Lower leg skin (tissue), 4 donors: Measurements from ENCODE around the gene GFRA4. TPM values are rescaled to one million over a fixed set of nuclear protein-coding genes. Genes with fewer than 3 reads are reported as not detected.

ENCODE experiments used
- DNase-seq, 2 donors: peaks; one replicate each; pipeline ENCODE4 v3.0.0-alpha.2; 2019; ENCODE audit warnings: low spot score in 2 of 2
- H3K4me3 ChIP-seq: fragments of 200-600 bp; sonication (generic); 2 replicates; pipeline ENCODE4 v1.5.1; 2017; ENCODE audit warnings: mild to moderate bottlenecking, low read depth; ENCODE audit not compliant: poor library complexity, severe bottlenecking
- POLR2A ChIP-seq, 2 donors: fragments of 450-650 bp; IDR thresholded peaks; one replicate each; pipeline ENCODE4 v1.6.1; 2016 to 2017; ENCODE audit warnings: antibody characterized with exemption in 2 of 2, mild to moderate bottlenecking in 1 of 2, moderate library complexity in 1 of 2
- WGBS, 2 donors: methylation state at CpG; one replicate each; pipeline ENCODE4 v1.1.5; 2018; 5-methylcytosine and 5-hydroxymethylcytosine counted together
- intact Hi-C: fragments of 100-400 bp; cut with DNase I; formaldehyde crosslinking; loops from one replicate; pipeline ENCODE4 v1.15.0; 2023; ENCODE audit warnings: low total_unique reads
- total RNA-seq, 4 donors: library from RNA; depleted of rRNA; stranded (reverse); fragments of >200 nt; gene quantifications; one replicate each; pipeline ENCODE4 v1.1.0, GENCODE V29; 2016
- TF ChIP-seq, protein P1 (sequence below), 3 donors: fragments of 450-650 bp; IDR thresholded peaks; one replicate each; pipeline ENCODE4 v1.5.1; 2016; ENCODE audit warnings: antibody characterized with exemption in 3 of 3, mild to moderate bottlenecking in 3 of 3, moderate library complexity in 2 of 3

The GFRA4 gene
- total RNA-seq, 4 donors from 2014 or later: not detected

DNA sequence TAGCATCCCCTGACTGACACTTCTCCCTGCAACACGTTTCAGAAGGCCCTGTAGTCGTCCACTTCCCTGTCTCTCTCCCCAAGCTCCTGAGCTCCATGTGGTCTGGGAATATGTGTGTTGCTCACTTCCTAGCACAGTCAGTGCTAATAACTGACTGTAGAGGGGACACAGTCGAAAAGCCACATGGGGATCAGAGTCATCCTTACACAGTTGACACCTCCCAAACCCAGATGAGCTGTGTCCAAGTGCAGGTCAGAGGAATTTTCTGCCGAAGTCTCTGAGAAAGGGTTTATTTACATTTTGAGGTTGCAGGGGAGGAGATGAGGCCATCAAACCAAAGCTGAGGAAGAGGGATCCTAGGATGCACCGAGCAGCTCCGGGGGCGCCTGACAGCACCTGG is 22.1 kb upstream of the GFRA4 start:
- TF ChIP-seq, protein P1, sequence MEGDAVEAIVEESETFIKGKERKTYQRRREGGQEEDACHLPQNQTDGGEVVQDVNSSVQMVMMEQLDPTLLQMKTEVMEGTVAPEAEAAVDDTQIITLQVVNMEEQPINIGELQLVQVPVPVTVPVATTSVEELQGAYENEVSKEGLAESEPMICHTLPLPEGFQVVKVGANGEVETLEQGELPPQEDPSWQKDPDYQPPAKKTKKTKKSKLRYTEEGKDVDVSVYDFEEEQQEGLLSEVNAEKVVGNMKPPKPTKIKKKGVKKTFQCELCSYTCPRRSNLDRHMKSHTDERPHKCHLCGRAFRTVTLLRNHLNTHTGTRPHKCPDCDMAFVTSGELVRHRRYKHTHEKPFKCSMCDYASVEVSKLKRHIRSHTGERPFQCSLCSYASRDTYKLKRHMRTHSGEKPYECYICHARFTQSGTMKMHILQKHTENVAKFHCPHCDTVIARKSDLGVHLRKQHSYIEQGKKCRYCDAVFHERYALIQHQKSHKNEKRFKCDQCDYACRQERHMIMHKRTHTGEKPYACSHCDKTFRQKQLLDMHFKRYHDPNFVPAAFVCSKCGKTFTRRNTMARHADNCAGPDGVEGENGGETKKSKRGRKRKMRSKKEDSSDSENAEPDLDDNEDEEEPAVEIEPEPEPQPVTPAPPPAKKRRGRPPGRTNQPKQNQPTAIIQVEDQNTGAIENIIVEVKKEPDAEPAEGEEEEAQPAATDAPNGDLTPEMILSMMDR (IDR thresholded peaks at IDR 0.05): no peak
- TF ChIP-seq POLR2A (IDR thresholded peaks at IDR 0.05): no peak
- DNase-seq: no peak
- WGBS, 2 donors: 76 to 82% methylated on average over 7 of the region's 7 CpGs
- intact Hi-C loops: no loop called here
- H3K4me3 ChIP-seq: no peak overlapping the region

DNA sequence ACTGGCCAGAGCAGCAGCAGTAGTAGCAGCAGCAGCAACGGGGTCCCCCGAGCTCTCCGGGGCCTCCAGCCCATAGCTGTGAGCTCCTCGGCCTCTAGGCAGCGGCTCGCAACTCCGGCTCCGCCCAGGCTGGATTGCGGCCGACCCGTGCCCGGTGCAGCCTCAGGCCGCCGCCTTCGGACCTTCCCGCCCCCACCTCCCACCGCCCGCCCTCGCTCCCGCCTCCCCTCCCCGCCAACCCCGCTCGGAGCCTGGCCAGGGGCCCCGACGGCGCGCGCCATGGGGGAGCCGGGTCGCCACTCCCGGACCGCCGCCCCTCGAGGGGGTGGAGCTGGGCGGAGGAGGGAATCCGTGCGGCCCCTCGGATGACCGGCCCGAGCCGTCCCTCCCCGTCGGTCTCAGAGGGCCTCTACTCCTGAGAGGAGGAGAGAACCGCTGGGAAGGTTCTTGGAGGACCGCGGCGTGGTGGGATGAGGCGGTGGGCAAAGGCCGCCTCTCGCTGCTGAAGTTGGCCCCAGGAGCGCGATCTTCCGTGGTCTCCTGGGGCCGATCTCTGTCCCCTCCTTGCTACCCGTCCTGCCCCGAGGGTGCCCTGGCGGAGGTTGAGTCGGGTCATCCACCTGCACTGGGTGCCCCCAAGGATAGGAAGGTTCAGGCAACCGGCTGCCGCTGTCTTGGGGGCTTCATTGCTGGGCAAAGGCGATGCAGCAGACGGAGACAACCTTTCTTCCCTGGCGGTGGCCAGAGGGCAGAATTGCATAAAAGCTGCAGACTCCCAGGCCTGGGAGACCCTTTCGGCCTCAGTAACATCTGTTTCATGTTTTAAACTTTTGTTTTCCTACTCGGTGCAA is 19.0 kb upstream of the GFRA4 start, which contains the start of gene ADAM33:
ADAM33 (minus strand) TSS at position 80 of the 851 bp plus-strand sequence; CDS start at position 74, 6 bp downstream.
- DNase-seq: peak in 1 of 2 donors; percentile 91
- intact Hi-C loops: no loop called here
- 9 to 29% methylated on average over 12 to 57 of the region's 65 CpGs for whole genome bisulfite sequencing, 2 donors
- H3K4me3 ChIP-seq: peak within 1 kb of the TSS; percentile 20
- TF ChIP-seq, protein P1 (IDR thresholded peaks at IDR 0.05): no peak
- no peak for TF ChIP-seq POLR2A (IDR thresholded peaks at IDR 0.05)

DNA sequence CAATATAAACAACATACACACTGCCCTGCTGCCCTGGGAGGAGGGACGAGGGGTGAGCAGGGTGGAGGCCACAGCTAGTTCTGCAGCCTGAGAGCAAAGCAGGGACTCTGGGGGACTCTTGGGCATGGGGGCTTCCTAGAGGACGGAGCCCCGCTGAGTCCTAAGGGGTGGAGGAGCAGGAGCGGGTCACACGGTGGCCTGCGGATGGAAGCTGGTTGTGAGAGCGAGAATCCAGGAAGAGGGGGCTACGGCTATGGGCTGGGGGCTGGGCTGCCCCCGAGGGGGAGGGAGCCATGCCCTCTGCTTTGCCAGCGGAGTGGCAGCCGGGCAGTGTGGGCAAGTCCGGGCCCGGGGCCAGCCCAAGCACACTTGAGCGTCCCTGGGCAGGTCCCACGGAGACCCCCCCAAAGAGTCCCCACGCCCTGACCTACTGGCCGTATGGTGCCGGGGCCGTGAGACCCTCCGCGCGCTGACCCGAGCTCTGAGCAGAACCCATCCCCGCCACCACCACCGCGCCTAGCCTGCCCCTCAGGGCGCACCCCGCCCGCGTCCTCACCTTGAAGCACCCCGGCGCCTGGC is 18.2 kb upstream of the GFRA4 start:
- 14 to 28% methylated on average over 12 to 30 of the region's 32 CpGs for WGBS, 2 donors
- TF ChIP-seq POLR2A (IDR thresholded peaks at IDR 0.05): no peak
- TF ChIP-seq, protein P1 (IDR thresholded peaks at IDR 0.05): no peak
- no peak for DNase-seq
- H3K4me3 ChIP-seq: peak overlapping the region; percentile 20
- intact Hi-C loops: no loop called here

DNA sequence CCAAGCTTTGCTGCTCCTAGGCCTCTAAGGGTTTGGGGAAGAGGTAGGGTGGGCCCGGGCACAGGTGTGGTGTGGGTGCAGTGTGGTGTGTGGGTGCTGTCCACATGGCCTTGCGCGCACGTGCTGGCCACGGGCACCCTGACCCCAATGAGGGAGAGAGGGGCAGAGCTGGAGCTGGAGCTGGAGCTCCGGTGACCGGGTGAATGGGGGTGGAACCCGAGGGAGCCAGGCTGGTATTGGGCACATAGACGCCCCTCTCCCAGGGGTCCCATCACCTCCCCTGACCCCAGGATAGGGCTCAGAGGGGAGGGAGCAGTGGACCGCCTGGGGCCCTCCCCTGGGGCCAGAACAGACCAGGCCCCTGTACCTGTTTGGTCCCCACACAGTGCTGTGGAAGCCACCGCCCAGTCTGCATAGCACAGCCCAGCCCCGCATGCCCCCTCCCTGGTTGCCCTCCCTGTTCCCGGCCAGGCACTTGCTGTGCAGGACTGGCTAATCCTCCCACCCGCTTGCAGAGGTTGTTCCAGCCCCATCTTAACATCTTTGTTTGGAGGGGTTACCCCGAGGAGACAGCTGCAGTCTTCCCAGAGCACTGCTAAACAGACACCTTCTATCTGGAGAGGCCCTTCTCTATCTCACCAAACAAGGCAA is 17.6 kb upstream of the GFRA4 start:
- 60 to 64% methylated on average over 14 to 15 of the region's 15 CpGs for WGBS, 2 donors
- no peak for DNase-seq
- peak overlapping the region; percentile 20 for H3K4me3 ChIP-seq
- intact Hi-C loops: no loop called here
- TF ChIP-seq, protein P1 (IDR thresholded peaks at IDR 0.05): no peak
- TF ChIP-seq POLR2A (IDR thresholded peaks at IDR 0.05): no peak

DNA sequence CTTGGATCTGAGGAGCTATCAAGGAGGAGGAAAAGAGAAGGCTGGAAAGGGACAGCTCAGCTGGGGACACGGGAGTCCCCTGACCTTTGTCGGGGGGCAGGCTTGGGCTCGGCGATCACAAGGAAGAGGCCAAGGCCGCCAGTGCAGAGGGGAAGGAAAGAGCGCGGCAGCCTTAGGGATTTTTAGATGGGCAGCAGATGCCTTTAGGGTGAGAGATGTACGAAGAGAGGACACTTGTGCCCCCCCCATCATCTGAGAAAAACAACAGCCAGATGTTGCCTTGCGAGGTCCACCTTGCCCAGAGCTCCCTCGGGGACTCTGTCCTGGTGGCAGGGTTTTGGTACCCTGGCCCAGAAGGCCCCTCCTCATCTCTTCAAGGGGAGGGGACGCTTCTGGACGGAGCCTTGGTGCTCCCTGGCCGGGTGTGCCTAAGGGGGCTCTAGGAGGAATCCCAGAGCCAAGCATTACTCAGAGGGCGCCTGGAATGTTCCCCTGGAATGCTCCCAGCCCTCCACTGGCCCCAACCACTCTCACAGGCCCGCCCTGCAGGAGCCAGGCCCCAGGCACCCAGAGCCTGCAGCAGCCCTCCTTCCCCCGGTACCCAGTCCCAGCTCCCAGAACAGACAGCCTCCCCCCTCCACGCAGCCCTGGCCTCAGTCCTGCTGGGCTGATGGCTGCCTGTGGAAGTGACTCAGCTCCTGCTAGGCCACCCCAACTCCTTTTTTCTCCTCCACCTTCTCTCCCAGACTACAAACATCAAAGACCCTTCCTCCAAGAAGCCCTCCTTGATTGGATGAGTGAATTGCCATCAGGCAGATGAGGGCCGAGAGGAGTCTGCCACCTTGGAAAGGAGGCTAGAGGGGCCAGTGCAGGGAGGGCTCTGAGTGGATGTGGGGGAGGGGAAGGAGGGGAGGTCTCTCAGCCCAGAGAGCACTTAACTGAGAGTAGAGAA is 16.8 kb upstream of the GFRA4 start:
- 50 to 63% methylated on average over 18 of the region's 18 CpGs for WGBS, 2 donors
- DNase-seq: peak; percentile 41 to 93
- H3K4me3 ChIP-seq: no peak overlapping the region
- intact Hi-C loops: loop anchor here (10.0 kb wide), 1 partner anchor 405 kb away; no protein-coding TSS in a partner anchor
- TF ChIP-seq, protein P1 (IDR thresholded peaks at IDR 0.05): no peak
- no peak for TF ChIP-seq POLR2A (IDR thresholded peaks at IDR 0.05)
